Activated B cell treated with CpG ODN at 0.5 μM for 24 hours (primary cell): Measurements from ENCODE around the gene GRIP2. TPM values are rescaled to one million over a fixed set of nuclear protein-coding genes. Genes with fewer than 3 reads are reported as not detected.

Experiments
- ATAC-seq: fragments of 200-7000 bp; cut with Tn5 transposase; one replicate; pipeline ENCODE4 v1.10.0; 2021; ENCODE audit warnings: low read depth, mild to moderate bottlenecking, moderate library complexity
- CTCF ChIA-PET: fragments of 350-600 bp; sonication (Branson Sonifier 250); formaldehyde crosslinking; loops from one replicate; lab custom pipeline; 2021; ENCODE audit warnings: antibody characterized with exemption; lab: Charles Lee
- POLR2A ChIA-PET: fragments of 350-600 bp; sonication (Branson Sonifier 250); formaldehyde crosslinking; loops from one replicate; lab custom pipeline; 2021; ENCODE audit warnings: antibody characterized with exemption; lab: Charles Lee
- DNase-seq: peaks from one replicate; pipeline ENCODE4 v3.0.0; 2022
- H3K27ac Mint-ChIP-seq: one replicate; pipeline ENCODE4 v1.8.0; 2020; ENCODE audit warnings: mixed read lengths
- H3K27me3 Mint-ChIP-seq: one replicate; pipeline ENCODE4 v1.8.0; 2021; ENCODE audit warnings: mixed read lengths
- H3K36me3 Mint-ChIP-seq: one replicate; pipeline ENCODE4 v1.8.0; 2021; ENCODE audit warnings: low read depth, mixed read lengths
- H3K4me1 Mint-ChIP-seq: one replicate; pipeline ENCODE4 v1.8.0; 2021; ENCODE audit warnings: mixed read lengths
- H3K4me3 Mint-ChIP-seq: one replicate; pipeline ENCODE4 v1.8.0; 2020; ENCODE audit warnings: mild to moderate bottlenecking, mixed read lengths
- H3K9me3 Mint-ChIP-seq: one replicate; pipeline ENCODE4 v1.8.0; 2020; ENCODE audit warnings: mixed read lengths
- intact Hi-C: fragments of 100-400 bp; cut with micrococcal nuclease; formaldehyde crosslinking; loops from one replicate; pipeline ENCODE4 v1.15.1; 2024
- total RNA-seq: library from RNA; stranded (reverse); gene quantifications from 2 replicates; pipeline ENCODE4 v1.2.3, GENCODE V29; 2022
- TF ChIP-seq, protein P1 (sequence below): fragments of 200-600 bp; IDR thresholded peaks from one replicate; pipeline ENCODE4 v1.8.0; 2022; ENCODE audit warnings: antibody characterized with exemption, mild to moderate bottlenecking

GRIP2 gene
- total RNA-seq, 1 donor from 2014 or later: not detected

DNA sequence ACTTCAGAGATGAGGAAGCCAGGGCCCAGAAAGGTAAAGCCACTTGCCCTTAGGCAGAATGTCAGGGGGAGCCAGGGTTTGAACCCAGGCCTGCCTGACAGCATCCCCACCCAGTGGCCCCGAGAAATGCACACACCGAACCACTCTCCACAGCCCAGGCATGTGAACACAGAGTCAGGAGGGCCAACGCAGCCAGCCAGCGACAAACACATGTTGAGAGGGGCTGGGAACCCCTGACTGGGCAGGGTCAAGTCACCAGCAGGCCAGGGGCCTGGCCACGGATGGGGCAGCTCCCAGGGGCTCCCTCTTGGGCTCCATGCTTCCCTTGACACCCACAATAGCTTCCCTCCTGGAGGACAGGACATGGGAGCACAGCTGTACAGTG is 5.1 kb upstream of the GRIP2 start:
- H3K4me1 Mint-ChIP-seq: no peaks in the 10 kb centered on the region
- H3K9me3 Mint-ChIP-seq: no peaks in the 10 kb centered on the region
- no peak overlapping the region for H3K4me3 Mint-ChIP-seq
- no peak overlapping the region for H3K27ac Mint-ChIP-seq
- ChIA-PET CTCF (interaction anchor here (1.4 kb wide), 1 partner anchor 284 kb away, joined by 5 read pairs; no protein-coding TSS in a partner anchor), POLR2A (no interaction called here)
- TF ChIP-seq, protein P1, sequence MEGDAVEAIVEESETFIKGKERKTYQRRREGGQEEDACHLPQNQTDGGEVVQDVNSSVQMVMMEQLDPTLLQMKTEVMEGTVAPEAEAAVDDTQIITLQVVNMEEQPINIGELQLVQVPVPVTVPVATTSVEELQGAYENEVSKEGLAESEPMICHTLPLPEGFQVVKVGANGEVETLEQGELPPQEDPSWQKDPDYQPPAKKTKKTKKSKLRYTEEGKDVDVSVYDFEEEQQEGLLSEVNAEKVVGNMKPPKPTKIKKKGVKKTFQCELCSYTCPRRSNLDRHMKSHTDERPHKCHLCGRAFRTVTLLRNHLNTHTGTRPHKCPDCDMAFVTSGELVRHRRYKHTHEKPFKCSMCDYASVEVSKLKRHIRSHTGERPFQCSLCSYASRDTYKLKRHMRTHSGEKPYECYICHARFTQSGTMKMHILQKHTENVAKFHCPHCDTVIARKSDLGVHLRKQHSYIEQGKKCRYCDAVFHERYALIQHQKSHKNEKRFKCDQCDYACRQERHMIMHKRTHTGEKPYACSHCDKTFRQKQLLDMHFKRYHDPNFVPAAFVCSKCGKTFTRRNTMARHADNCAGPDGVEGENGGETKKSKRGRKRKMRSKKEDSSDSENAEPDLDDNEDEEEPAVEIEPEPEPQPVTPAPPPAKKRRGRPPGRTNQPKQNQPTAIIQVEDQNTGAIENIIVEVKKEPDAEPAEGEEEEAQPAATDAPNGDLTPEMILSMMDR: no peak
- ATAC-seq (no peak), DNase-seq (no peak)
- H3K27me3 Mint-ChIP-seq: peaks cover 24% of the 10 kb centered on the region
- intact Hi-C loops: no loop called here
- no peaks in the 10 kb centered on the region for H3K36me3 Mint-ChIP-seq

DNA sequence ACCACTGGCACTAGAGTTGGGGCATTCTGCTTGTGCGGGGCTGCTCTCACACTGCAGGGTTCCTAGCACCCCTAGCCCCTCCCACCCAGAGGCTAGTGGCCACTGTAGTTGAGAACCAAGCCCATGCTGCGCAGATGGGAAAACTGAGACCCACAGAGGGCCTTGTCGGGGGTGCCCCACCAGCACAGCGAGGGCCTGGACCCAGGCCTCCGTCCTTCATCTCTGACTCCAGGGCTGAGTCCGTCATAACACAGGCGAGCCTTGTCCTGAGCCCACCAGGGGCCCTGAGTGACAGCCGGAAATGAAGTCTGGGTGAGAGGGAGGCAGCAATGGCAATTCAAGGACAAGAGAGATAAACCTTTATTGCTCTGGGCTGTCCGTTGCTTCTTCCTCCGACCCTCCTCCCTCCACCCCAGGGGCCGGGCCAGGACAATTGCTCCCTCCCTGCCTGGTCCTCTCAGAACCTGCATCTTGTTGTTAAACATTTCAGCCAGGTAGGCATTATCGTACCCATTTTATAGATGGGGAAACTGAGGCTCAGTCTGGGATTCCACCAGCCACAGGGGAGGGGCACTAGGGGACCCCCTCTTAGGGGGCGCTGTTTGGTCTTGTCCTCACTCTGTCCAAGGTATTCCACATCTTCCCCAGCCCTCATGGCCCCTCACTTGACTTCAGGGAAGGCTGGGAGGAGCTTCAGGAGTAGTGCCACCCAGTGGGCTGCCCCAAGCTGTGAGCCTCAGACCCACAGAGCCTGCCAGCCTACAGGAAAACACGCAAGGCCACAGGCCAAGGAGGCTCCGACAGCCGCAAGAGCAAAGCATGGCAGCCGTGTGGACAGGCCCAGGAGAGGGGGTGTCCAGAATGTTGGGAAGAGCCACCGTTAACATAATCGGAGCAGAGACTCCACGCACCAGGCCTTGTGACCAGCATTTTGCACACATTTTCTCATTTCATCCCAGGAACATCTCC is 4.4 kb upstream of the GRIP2 start:
- no peaks in the 10 kb centered on the region for H3K4me1 Mint-ChIP-seq
- TF ChIP-seq, protein P1: no peak
- intact Hi-C loops: no loop called here
- ChIA-PET CTCF (no interaction called here), POLR2A (no interaction called here)
- H3K27ac Mint-ChIP-seq: no peak overlapping the region
- DNase-seq: no peak
- H3K36me3 Mint-ChIP-seq: no peaks in the 10 kb centered on the region
- H3K4me3 Mint-ChIP-seq: no peak overlapping the region
- no peak for ATAC-seq
- no peaks in the 10 kb centered on the region for H3K9me3 Mint-ChIP-seq
- H3K27me3 Mint-ChIP-seq: peaks cover 18% of the 10 kb centered on the region

DNA sequence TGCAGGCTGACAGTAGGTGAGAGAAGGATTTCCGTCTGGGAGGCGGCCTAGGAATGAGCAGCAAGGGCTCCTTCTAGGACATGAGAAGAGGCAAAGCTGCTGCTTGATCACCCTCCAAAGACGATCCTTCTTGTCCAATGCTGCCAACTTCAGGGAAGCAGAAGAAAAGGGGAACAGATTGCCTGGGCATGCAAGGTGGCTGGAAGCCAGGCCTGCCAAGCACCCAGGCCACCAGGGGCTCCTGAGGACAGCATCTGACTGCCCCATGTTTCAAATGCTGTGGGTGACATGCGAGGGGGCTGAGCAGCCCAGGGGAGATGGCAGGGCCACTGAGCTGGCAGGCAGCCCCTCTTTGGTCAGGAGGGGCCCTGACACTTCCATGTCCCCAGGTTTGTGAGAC is 3.3 kb upstream of the GRIP2 start:
- no peak overlapping the region for H3K27ac Mint-ChIP-seq
- peaks cover 13% of the 10 kb centered on the region for H3K27me3 Mint-ChIP-seq
- no peaks in the 10 kb centered on the region for H3K36me3 Mint-ChIP-seq
- ChIA-PET CTCF (interaction anchor here (1.1 kb wide), 1 partner anchor 10 kb away, joined by 3 read pairs; no protein-coding TSS in a partner anchor), POLR2A (no interaction called here)
- ATAC-seq (no peak), DNase-seq (no peak)
- no peaks in the 10 kb centered on the region for H3K9me3 Mint-ChIP-seq
- TF ChIP-seq, protein P1: no peak
- no peaks in the 10 kb centered on the region for H3K4me1 Mint-ChIP-seq
- intact Hi-C loops: no loop called here
- no peak overlapping the region for H3K4me3 Mint-ChIP-seq

DNA sequence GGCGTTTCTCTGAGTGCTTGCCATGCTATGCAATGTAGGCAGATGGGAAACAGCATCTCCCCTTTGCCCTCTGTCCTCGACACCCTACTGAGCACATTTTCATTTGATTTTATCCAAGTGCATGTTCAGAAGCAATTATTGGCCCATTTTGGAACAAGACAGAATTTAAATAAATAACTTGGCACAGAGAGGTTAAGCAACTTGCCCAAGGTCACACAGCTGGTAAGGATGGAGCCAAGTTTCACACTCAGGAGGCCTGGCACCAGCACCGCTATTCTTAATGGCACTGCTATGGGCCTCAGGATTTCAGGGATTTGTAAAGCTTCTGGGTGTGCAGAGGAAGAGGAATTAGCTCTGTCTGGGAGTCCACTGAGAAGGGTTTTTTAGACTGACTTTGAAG is 2.5 kb upstream of the GRIP2 start:
- H3K4me3 Mint-ChIP-seq: no peak overlapping the region
- POLR2A ChIA-PET: no interaction called here
- H3K27me3 Mint-ChIP-seq: peaks cover 13% of the 10 kb centered on the region
- H3K36me3 Mint-ChIP-seq: no peaks in the 10 kb centered on the region
- no peaks in the 10 kb centered on the region for H3K9me3 Mint-ChIP-seq
- no peak overlapping the region for H3K27ac Mint-ChIP-seq
- ATAC-seq (no peak), DNase-seq (no peak)
- intact Hi-C loops: no loop called here
- no peaks in the 10 kb centered on the region for H3K4me1 Mint-ChIP-seq
- CTCF ChIA-PET: interaction anchor here (1.1 kb wide), 1 partner anchor 11 kb away, joined by 3 read pairs; no protein-coding TSS in a partner anchor
- TF ChIP-seq, protein P1: no peak

DNA sequence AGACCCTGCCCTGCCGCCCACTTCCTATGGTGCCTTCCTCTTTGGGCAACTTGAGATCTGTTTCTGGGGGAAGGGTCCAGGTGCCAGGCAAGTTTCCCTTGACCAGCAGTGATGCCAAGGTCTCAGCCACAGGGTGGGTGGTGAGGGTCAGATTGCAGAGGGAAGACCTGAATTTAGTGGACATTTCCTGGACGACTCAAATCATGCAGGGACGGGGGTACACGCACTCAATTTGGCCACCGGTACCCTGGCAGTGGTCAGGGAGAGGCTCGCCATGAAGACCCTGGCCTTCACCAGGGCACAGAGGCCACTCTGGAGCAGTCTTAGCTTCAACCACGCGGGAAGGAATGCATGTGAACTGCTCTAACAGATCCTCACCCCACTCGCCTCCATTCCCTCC is 1.5 kb upstream of the GRIP2 start:
- intact Hi-C loops: no loop called here
- Mint-ChIP-seq H3K4me3 (no peak overlapping the region), H3K4me1 (no peaks in the 10 kb centered on the region), H3K36me3 (no peaks in the 10 kb centered on the region), H3K27me3 (peaks cover 13% of the 10 kb centered on the region), H3K9me3 (no peaks in the 10 kb centered on the region), H3K27ac (no peak overlapping the region)
- ATAC-seq: no peak
- no peak for DNase-seq
- TF ChIP-seq, protein P1: no peak
- ChIA-PET POLR2A (no interaction called here), CTCF (no interaction called here)
